Mucosa of rectum (tissue), 2 donors: ENCODE data around the gene STK25.
"Not testable (repeated sequence)": the region's sequence is repeated elsewhere in the genome, so short reads cannot be mapped to it uniquely, and the experiment has no call there.

Experiments used
- H3K27ac ChIP-seq, 2 donors: one replicate each; pipeline ENCODE4 v1.7.0; 2013; ENCODE audit warnings: inconsistent platforms in 2 of 2, low read depth in 2 of 2, low read length in 2 of 2
- H3K27me3 ChIP-seq, 2 donors: one replicate each; pipeline ENCODE4 v1.7.0; 2013; ENCODE audit warnings: low read length in 2 of 2; ENCODE audit not compliant: control insufficient read depth in 2 of 2, insufficient read depth in 2 of 2
- H3K36me3 ChIP-seq, 2 donors: one replicate each; pipeline ENCODE4 v1.7.0; 2013; ENCODE audit warnings: low read length in 2 of 2; ENCODE audit not compliant: control insufficient read depth in 2 of 2, insufficient read depth in 2 of 2
- H3K4me1 ChIP-seq, 2 donors: one replicate each; pipeline ENCODE4 v1.7.0; 2013; ENCODE audit warnings: low read length in 2 of 2, mild to moderate bottlenecking in 1 of 2; ENCODE audit not compliant: control insufficient read depth in 2 of 2, insufficient read depth in 2 of 2
- H3K4me3 ChIP-seq, 2 donors: one replicate each; pipeline ENCODE4 v1.7.0; 2013; ENCODE audit warnings: low read length in 2 of 2
- H3K9ac ChIP-seq, 2 donors: one replicate each; pipeline ENCODE4 v1.7.0; 2013; ENCODE audit warnings: low read length in 2 of 2, low read depth in 1 of 2, mild to moderate bottlenecking in 1 of 2
- H3K9me3 ChIP-seq, 2 donors: one replicate each; pipeline ENCODE4 v1.7.0; 2013; ENCODE audit warnings: low read length in 2 of 2; ENCODE audit not compliant: control insufficient read depth in 2 of 2
- donor health status: healthy.
- donor health status: Normal muscosa, but diverticular disease.

STK25 gene

GRCh38 chr2:241525818-241526780 is 17.7 kb upstream of the STK25 start:
- H3K27me3 ChIP-seq, H3K36me3 ChIP-seq, H3K4me3 ChIP-seq, H3K9me3 ChIP-seq, H3K27ac ChIP-seq, H3K9ac ChIP-seq, H3K4me1 ChIP-seq: not testable (repeated sequence)

- Histone ChIP-seq H3K9ac (no peak overlapping the region), H3K27me3 (no peaks in the 10 kb centered on the region), H3K27ac (no peak overlapping the region), H3K4me1 (no peaks in the 10 kb centered on the region), H3K36me3 (no peaks in the 10 kb centered on the region), H3K4me3 (no peak overlapping the region), H3K9me3 (no peaks in the 10 kb centered on the region)
Measured at GRCh38 chr2:241522477-241522876, 14.1 kb upstream of the STK25 start.

- no peaks in the 10 kb centered on the region for H3K9me3 ChIP-seq
- no peaks in the 10 kb centered on the region for H3K27me3 ChIP-seq
- H3K36me3 ChIP-seq: no peaks in the 10 kb centered on the region
- H3K4me3 ChIP-seq: no peak overlapping the region
- no peak overlapping the region for H3K27ac ChIP-seq
- no peaks in the 10 kb centered on the region for H3K4me1 ChIP-seq
- H3K9ac ChIP-seq: no peak overlapping the region
Measured at GRCh38 chr2:241519669-241520068, 11.3 kb upstream of the STK25 start.

- no peaks in the 10 kb centered on the region for H3K9me3 ChIP-seq
- no peak overlapping the region for H3K4me3 ChIP-seq
Measured at GRCh38 chr2:241517297-241517696, 8.9 kb upstream of the STK25 start.

GRCh38 chr2:241516520-241516965 is 8.2 kb upstream of the STK25 start:
- no peak overlapping the region for H3K9ac ChIP-seq
- no peaks in the 10 kb centered on the region for H3K9me3 ChIP-seq
- H3K27me3 ChIP-seq: no peaks in the 10 kb centered on the region
- H3K4me3 ChIP-seq: no peak overlapping the region
- H3K27ac ChIP-seq: no peak overlapping the region
- no peaks in the 10 kb centered on the region for H3K4me1 ChIP-seq
- H3K36me3 ChIP-seq: no peaks in the 10 kb centered on the region

More at GRCh38 chr2:241517297-241517696, 8.9 kb upstream of the STK25 start:
- Histone ChIP-seq H3K27me3 (no peaks in the 10 kb centered on the region), H3K27ac (no peak overlapping the region), H3K9ac (no peak overlapping the region), H3K4me1 (no peaks in the 10 kb centered on the region), H3K36me3 (no peaks in the 10 kb centered on the region)

- Histone ChIP-seq H3K27ac (no peak overlapping the region), H3K4me1 (no peaks in the 10 kb centered on the region), H3K9ac (no peak overlapping the region), H3K36me3 (no peaks in the 10 kb centered on the region), H3K4me3 (no peak overlapping the region), H3K9me3 (no peaks in the 10 kb centered on the region), H3K27me3 (no peaks in the 10 kb centered on the region)
Measured at GRCh38 chr2:241514986-241515737, 6.8 kb upstream of the STK25 start.

GRCh38 chr2:241514553-241514952 is 6.2 kb upstream of the STK25 start:
- Histone ChIP-seq H3K4me3 (no peak overlapping the region), H3K27ac (no peak overlapping the region), H3K27me3 (no peaks in the 10 kb centered on the region), H3K9me3 (no peaks in the 10 kb centered on the region), H3K36me3 (no peaks in the 10 kb centered on the region), H3K9ac (no peak overlapping the region), H3K4me1 (peaks cover 0 to 1% of the 10 kb centered on the region in 2 donors)

GRCh38 chr2:241511091-241511741 is 2.8 kb upstream of the STK25 start:
- peaks cover 15 to 18% of the 10 kb centered on the region in 2 donors for H3K4me1 ChIP-seq
- no peaks in the 10 kb centered on the region for H3K27me3 ChIP-seq
- H3K9me3 ChIP-seq: no peaks in the 10 kb centered on the region
- no peak overlapping the region for H3K27ac ChIP-seq
- no peak overlapping the region for H3K4me3 ChIP-seq
- no peaks in the 10 kb centered on the region for H3K36me3 ChIP-seq
- no peak overlapping the region for H3K9ac ChIP-seq

- H3K36me3 ChIP-seq: peaks cover 0 to 2% of the 10 kb centered on the region in 2 donors
- peak overlapping the region; percentile 57 to 65 for H3K27ac ChIP-seq
- no peaks in the 10 kb centered on the region for H3K9me3 ChIP-seq
- peak overlapping the region; percentile 77 to 83 for H3K4me3 ChIP-seq
- no peaks in the 10 kb centered on the region for H3K27me3 ChIP-seq
- H3K4me1 ChIP-seq: peaks cover 15 to 18% of the 10 kb centered on the region in 2 donors
- peak overlapping the region; percentile 84 to 87 for H3K9ac ChIP-seq
Measured at GRCh38 chr2:241509155-241509784, 886 bp upstream of the STK25 start.
